Activated CD4-positive, alpha-beta T cell treated with anti-CD3 and anti-CD28 coated beads for 48 hours (primary cell): ENCODE measurements around the gene PSMA7.
"Not testable (repeated sequence)": the region's sequence is repeated elsewhere in the genome, so short reads cannot be mapped to it uniquely, and the experiment has no call there.

Experiments
- DNase-seq: peaks from one replicate; pipeline ENCODE4 v3.0.0-alpha.2; 2020

PSMA7 gene

DNA sequence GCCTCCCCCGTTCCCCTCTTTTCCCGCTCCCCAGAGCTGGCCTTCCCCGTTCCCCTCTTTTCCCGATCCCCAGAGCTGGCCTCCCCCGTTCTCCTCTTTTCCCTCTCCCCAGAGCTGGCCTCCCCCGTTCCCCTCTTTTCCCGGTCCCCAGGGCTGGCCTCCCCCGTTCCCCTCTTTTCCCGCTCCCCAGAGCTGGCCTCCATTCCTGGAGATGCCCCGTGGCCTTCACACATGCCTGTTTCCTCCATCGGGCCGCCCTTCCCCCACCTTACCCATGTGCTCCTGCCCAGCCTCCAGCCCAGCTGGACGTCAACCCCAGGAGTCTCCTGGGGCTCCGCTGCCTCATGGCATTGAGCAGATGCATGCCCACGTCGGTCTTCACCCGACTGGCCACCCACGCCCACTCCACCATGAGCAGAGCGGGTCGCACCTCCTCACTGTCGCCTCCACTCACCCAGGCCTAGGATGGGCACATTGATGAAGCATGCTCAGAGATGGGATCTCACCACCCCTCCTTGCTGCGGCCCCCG, 8.7 kb upstream of the PSMA7 start:
- DNase-seq, result no peak

DNA sequence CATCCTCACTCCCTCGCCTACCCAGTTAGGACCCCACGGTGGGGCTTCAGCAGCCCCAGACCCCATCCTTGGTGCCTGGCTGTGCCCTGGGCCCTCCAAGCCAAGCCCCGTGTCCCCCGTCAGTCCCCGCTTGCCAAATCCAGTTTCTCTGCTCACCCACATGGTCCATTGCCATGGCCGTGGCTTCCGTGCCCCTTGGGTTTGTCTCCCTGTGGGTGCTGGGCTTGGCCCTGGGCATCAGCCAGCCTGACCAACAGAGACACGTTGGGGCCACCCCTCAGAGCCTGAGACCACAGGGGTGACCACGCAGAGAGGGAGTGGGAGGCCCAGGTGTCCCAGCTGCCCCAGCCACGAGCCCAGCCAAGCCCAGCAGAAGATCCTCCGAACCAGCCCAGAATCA, 8.0 kb upstream of the PSMA7 start:
- no peak for DNase-seq

DNA sequence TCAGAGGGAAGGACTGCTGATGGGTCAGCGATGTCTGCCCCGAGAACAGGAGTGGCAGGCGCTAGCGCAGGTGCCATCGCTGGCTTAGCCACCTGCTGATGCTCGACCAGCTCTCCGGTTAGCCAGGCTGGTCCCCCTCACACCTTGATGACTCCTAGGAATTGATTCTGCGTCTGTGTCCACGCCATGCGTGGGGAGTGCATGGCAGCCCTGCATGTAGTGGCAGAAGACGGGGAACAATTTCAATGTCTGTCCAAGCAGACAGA, 7.0 kb upstream of the PSMA7 start:
- DNase-seq, result no peak

DNA sequence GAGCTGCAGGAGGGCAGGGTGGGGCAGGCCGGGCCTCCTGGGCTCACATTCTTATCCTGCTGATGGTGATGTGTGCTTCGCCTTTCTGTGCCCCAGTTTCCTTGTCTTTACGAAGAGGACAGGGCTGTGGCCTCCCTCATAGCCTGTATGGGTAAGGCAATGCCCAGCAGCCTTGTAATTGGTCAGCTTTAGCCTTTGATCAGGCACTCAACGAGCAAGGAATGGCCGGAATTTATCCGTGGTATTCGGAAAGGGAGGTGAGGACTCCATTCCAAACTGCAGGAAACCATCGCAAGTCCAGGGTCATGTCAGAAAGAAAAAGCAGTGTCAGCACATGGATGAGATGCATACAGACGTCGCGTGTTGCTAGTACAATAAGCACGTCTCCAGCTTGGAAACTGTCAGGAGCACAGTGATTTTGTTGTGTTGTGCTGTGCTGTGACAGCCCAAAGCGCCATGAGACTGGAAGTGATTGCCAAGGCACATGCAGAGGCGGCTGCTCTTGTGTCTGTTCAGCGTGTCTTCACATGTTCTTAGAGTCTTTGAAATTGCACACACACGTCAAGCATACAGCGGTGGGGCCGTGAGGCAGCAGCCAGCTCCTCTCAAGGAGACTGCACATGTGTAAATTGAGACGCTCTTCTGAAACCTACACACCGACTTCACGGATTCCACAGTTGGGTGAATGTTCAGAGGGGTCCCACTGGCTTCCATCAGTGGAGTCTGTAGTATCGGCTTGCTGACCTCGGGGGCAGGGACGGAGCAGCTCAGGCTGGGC, 6.5 kb upstream of the PSMA7 start:
- DNase-seq, result no peak

DNA sequence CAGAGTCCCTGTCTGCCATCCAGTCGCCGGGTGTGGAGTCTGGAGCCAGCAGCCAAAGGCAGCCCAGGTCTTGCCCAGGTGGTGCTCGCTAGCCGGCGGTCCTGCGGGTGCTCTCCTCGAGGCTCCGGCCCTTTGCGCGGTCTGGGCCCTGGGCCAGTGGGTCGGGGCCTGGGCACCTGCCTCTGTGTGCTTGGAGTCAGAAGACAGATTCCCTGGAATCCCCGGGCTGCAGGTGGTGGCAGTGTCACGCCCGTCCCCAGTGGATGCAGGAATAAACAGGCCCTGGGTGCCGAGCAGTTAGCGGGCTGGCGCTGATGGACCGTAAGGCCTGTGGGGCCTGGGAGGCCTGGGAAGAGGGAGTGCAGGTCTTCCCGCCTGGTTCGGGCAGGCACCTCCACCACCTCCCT, 5.7 kb upstream of the PSMA7 start:
- DNase-seq, result no peak

DNA sequence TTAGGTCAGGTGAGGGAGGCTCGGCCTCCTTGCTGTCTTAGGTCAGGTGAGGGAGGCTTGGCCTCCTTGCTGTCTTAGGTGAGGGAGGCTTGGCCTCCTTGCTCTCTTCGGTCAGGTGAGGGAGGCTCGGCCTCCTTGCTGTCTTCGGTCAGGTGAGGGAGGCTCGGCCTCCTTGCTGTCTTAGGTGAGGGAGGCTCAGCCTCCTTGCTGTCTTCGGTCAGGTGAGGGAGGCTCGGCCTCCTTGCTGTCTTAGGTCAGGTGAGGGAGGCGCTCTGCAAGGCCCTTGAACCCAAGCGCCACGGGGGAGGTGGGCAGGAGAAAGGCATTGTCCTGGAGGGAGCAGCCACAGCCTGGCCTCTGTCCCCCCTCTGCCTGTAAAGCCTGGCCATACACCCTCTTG, 5.2 kb upstream of the PSMA7 start:
- DNase-seq, result not testable (repeated sequence)

DNA sequence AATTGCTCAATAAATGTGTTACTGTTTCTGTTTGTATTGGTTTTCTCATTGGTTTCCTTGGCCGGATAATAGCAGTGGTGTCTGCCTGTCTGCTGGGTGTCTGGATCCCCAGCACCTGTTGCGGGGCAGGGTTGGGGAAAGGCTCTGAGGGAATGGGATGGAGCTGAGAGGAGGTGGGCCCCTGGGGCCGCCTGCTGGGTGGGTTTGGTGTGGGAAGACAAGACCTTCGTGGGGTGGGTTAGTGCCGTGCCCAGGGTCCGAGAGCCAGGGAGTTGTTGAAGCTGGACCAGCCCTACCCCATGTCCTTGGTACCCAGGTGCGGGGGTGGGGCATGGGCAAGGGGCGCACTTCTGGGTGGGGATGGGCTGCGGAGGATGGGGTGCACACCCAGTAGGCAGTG, 4.3 kb upstream of the PSMA7 start:
- no peak for DNase-seq

DNA sequence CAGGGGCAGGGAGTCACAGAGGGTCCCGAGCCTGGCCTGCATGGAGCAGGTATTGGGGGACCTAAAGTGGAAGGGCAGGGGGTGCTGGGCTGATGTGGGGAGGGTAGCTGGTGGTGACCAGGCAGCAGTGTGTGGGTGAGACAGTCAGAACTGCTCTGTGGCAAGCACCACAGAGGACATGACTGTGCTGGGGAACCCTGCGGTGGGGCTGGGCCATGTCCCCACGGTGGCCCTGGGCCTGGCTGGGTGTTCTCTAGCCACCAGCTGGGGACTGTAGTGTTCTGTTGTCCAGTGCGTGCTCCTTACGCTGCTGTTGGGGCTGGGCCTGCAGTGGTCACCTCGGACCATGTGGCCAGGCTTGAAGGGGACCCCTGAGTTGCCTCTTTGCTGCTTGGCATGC, 3.9 kb upstream of the PSMA7 start:
- DNase-seq, result no peak

DNA sequence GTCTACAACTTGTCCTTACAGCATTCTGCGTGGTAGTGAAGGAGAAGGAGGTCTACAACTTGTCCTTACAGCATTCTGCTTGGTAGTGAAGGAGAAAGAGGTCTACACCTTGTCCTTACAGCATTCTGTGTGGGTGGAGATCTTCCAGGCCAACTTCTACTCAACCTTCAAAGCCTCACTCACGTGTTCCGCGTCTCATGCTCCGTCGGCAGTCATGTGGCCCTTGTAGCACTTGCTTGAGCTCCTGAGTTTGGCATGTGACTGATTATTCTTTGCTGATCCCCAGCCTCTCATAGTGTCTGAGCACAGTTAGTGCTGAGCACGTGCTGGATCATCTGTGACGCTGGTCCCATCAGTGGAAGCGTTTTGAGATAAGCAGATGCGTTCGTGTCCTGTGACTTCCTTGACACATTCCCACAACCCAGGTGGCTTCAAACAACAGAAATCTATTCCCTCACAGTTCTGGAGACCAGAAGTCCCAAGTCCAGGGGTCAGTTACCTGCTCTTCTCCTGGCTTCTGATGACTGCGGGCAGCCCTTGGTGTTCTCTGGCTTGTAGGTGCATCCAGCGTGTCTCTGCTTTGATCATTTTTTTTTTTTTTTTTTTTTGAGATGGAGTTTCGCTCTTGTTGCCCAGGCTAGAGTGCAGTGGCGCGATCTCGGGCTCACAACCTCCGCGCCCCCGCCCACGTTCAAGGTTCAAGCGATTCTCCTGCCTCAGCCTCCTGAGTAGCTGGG, 3.0 kb upstream of the PSMA7 start:
- no peak for DNase-seq

DNA sequence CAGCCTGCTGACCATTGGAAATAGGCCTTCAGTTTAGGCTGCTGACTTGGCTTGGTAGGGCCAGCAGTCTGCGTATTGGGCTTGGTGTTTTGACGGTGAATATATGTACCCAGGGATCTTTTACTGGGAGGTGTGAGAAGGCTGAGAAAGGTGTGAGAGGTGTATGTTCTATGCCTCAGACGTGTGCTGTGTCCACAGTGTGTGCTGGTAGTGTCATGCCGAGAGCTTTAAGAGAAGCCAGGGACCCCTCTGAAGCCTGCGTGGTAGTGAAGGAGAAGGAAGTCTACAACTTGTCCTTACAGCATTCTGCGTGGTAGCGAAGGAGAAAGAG, 2.5 kb upstream of the PSMA7 start:
- DNase-seq, result no peak

DNA sequence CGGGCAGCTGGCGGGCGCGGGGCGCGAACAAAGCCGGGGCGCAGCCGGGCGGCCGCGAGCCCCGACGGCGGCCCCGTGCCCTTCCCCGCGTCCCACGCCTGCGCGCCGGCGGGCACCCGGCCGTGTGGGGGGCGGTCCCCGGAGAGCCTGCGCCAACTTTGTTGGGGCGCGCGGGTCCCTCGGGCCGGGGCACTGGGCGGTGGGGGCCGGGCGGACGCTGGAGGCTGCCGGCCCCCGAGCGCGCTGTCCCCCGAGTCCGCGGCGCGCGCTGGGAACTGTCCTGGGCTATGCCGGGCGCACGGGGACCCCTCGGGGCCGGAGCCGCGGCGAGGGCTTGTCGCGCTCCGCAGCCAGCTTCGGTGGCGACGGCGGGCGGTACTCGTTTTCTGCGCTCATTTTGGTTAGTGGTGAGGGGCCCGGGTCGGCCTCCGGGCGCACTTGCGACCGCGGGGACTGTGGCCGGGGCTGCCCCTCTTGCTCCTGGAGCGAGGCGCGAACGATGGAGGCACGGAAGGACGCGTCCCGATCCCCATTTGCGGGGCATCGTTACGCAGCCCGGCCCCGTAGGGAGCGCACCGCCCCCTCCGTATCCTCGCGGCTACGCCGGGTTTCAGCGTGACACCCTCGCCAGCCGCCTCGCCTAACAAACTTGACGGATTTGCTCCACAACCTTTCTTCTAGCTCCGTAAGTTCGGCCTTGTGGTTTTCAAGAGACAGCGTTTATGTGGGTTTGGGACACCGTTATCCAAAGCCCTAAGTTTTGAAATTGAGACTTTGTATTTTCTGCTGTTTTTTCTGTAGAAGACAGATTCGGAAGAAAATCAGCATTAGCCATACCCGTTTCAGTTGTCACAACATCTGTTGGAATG, 997 bp upstream of the PSMA7 start:
- DNase-seq, result peak; percentile 76

DNA sequence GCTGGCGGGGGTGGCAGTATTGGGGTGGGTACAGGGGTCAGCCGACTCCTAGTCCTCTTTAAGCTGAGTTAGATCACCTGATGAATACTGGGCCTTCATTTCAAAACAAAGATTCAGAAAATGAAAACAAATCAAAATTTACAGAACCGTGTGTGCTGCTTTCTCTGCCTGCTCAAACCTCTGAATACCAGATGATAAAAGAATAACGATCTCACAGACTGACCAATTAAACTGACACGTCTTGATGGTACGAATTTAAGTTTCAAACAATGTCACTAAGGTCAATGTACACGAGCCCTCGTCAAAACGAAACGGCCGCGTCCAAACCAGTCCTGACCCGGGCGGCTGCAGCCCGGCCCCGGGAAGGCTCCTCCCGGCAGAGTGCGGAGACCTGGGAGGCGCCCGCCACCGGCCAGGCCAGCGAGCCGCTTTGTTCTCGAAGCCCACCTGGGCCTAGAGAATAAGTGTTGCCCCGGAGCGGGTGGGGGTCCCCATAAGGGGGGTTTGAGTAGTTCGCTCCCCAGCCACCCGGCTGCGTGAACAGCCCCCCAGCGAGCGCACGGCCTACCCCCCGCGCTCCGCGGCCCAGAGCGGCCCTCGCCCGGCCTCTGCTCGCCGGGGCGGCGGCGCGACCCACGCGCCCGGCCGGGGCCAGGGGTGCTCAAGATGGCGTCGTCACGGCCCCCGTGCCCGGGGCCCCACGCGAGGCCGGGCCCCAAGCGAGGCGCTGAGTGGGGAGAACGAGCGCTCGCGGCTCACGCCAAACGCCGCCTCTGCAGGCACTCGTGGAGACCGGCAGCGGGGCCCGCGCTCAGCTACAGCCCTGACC, 728 bp downstream of the PSMA7 start:
- no peak for DNase-seq

DNA sequence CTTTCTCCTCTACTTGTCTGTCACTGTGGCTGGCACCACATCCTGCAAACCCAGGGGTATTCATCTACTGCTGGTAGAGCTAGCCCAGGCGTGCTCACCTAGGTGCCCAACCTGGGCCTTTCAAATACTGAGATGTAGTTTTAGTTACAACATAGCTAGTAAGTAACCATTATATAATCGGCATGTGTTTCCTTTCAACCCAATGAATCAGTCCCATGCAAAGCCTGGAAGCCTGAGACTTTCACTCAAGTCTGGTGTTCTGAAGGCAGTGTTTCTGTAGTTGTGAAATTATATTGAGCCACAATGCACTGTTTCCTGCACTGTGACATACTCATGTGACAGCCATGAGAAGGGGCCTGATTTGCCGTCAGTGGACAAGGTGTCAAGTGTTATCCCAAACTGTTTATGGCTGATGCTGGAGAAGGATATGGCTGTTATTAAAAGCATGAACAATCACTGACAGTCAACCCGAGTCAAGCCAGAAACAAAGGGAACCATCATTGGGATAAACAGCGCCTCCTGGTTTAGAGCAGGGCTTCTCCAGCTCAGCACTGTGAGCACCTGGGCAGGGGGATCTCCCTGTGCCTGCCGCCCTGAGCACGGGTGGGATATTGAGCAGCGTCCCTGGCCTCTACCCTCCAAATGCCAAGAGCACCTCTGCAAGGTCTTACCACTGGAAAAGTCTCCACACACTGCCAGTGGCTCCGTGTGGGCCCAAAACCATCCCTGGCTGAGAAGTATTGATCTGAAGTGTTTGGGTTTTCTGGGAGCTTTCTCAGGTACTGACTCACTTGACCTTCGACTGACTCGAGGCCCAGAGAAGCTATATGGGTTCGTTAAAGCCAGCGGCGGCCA, 1.6 kb downstream of the PSMA7 start:
- DNase-seq, result peak; percentile 36

DNA sequence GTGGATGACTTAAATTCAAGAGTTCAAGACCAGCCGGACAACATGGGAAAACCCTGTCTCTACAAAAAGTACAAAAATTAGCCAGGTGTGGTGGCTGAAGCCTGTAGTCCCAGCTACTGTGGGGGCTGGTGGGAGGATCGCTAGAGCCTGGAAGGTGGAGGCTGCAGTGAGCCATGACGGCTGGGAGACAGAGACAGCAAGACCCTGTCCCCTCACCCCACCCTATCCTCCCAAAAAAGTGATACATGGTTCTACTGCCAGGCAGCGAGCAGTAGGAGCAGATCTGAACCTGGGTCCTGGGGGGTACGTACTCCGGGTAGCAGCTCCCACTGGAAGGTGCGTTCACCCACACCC, 2.2 kb downstream of the PSMA7 start:
- no peak for DNase-seq

DNA sequence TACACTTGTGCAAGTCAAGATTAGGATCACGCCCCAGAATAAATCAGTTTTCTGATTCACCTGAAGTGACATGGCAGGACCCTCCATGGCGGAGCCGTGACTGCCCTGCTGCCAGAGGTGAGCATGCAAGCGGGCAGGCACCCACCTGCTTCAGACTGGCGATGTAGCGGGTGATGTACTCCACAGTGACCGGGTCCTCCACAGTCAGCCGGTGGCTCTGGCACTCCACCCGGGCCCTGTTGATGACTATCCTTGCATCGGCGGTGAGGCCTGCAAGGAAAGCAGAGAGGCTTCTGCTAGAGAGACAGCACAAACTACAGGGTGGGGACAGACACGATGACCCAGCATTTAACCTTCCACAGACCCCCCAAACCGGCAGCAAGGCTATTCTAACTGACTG, 3.6 kb downstream of the PSMA7 start:
- no peak for DNase-seq

DNA sequence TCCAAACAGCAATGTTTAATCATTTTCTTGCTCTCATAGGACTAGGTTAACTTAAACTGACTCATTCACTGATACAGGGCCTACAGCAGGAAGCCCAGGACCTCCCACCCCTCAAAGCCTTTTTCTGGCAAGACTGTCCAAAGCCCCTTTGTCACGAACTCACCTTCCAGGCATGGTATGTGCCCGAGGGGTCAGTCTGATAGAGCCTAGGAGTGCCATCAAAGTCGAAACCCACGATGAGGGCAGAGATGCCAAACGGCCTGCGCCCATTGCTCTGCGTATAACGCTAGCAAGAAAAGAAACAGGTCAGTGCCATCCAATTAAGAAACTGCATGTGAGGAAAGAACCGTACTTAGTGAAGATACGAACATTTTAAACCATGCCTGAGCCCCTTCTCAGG, 4.3 kb downstream of the PSMA7 start:
- no peak for DNase-seq

DNA sequence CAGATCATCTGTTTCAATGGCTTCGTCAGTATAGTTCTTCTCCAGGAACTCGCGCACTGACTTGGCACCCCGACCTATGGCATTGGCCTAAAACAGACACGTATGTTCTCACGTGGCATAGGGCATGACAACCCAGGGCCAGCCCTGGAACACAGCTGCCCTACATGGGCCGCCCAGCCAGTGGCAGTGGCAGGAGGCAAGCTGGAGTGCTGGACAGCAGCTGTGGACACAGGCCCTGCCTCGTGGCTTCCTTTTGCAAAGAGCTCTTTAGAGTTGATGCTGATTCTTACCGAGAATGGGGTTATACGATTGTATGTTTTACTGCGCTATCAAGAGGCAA, 5.0 kb downstream of the PSMA7 start:
- no peak for DNase-seq

DNA sequence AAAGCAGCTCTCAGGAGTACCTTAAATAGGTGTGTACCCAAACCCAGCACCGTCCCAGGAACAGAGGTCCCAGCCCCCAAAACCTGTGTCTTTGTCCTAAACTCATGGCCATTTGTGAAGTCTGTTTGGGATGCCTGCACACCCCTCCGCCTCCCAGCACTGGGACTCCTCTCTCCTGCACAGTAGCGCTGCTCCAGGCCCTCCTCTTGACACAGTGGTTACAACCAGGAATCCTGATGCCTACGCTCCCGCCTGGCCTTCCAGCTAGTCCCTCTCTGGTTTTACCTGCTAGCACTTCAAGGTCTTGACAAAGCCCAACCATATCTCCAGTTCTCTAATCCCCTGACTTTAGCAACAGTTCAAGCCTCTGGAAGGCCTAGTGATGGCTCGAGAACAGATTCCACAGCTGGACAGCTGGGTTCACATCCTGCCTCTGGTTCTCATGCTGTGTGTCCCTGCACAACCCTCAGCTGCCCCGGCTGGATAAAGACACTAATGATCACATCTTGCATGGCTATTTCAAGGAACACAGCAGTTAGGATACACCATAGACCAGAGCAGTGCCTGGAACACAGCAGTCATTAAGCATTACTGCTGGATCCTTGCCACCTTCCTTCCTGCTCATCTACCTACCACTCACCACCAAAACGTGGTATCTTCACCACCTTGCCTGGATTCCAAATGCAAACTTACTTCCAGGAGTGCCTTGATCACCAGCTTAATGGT, 5.6 kb downstream of the PSMA7 start:
- no peak for DNase-seq

DNA sequence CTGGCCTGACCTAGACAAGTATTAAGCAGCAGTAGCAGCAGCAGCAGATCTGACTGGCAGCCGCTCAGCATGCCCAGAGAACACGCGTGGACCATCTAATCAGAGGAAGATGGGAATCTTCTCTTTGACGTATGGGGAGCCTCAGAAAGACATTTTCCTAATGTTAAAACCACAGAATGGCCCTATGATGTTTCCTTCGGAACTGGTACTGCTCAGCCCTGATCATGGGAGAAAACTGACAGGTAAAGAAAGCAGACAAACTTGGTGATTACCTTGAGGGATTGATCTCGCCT, 6.2 kb downstream of the PSMA7 start:
- DNase-seq, result no peak

DNA sequence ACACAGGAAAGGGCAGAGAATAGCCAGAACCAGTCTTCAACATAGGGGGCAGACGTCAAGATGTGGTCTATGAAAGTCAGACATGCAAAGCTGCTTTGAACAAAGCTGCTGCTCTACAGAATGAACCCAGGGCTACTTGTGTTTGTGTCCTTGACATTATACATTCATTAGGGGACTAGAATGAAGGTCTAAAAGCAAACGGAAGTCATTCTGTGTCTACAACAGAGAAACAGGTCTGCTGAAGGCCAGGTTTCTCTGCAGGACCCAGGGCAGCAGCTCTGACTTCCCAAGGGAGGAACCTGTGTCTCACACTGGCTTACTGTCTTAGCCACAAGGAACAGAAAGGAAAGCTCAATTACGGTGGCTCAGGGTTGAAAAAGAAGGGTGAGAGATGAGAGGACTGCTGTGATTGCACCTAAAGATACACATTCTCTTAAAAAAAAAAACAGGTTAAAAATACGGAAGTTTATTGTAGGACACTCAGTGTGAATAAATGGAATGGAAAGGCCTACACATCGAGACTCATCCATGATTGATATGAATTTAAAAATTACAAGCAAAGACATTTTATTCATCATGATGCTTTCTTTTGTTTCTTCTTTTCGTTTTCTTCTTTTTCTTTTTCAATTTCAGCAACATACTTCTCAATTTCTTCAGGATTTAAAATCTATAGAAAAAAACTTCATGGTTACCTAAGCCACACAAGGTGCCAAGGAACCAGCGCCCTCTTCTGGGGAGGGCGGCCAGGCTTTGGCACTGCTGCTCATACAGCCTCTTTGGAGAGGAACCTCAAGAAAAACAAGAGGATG, 6.7 kb downstream of the PSMA7 start:
- DNase-seq, result peak; percentile 77
